Measurements from ENCODE around the gene SERINC2. TPM values are rescaled to one million over a fixed set of nuclear protein-coding genes. Genes with fewer than 3 reads are reported as not detected.

SERINC2 gene
- total and polyA plus RNA-seq, 9 of the 15 experiments (the other 6 are each of a cell fraction or from before 2014, with no cell fraction given) = 0.07 to 1.2 (median 0.70) TPM; not detected in 2

DNA sequence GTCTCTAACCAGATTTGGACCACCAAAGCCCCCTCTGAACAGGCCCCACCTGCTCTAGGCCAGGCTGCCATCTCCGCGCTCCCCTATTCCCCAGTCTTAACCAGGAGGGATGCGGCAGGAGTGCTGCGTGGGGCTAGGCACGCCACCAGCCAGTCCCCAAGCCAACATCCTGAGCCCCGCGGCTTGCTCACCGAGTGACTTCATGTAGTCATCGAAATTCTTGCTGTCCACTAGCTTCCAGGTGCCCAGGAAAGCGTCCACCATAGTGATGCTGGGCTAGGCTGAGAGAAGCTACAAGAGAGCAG is 40.3 kb upstream of the SERINC2 start (continued):
- TF ChIP-seq SMARCA4 (IDR thresholded peaks at IDR 0.05) = no peak
- TF ChIP-seq RBM25 (IDR thresholded peaks at IDR 0.05; ENCODE audit: low read depth, low read length, severe bottlenecking) = no peak
- TF ChIP-seq, protein P1, sequence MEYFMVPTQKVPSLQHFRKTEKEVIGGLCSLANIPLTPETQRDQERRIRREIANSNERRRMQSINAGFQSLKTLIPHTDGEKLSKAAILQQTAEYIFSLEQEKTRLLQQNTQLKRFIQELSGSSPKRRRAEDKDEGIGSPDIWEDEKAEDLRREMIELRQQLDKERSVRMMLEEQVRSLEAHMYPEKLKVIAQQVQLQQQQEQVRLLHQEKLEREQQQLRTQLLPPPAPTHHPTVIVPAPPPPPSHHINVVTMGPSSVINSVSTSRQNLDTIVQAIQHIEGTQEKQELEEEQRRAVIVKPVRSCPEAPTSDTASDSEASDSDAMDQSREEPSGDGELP (CRISPR knock-in tag; IDR thresholded peaks at IDR 0.05; ENCODE audit: borderline replicate concordance) = no peak
- TF ChIP-seq, protein P2, sequence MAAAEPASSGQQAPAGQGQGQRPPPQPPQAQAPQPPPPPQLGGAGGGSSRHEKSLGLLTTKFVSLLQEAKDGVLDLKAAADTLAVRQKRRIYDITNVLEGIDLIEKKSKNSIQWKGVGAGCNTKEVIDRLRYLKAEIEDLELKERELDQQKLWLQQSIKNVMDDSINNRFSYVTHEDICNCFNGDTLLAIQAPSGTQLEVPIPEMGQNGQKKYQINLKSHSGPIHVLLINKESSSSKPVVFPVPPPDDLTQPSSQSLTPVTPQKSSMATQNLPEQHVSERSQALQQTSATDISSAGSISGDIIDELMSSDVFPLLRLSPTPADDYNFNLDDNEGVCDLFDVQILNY (CRISPR knock-in tag; IDR thresholded peaks at IDR 0.05) = no peak
- TF ChIP-seq ETV6 (IDR thresholded peaks at IDR 0.05; ENCODE audit: borderline replicate concordance in 1 of 2, low read depth in 2 of 2, low read length in 1 of 2) = no peak
- TF ChIP-seq ETV6 (CRISPR knock-in tag; IDR thresholded peaks at IDR 0.05; ENCODE audit: borderline replicate concordance) = no peak

DNA sequence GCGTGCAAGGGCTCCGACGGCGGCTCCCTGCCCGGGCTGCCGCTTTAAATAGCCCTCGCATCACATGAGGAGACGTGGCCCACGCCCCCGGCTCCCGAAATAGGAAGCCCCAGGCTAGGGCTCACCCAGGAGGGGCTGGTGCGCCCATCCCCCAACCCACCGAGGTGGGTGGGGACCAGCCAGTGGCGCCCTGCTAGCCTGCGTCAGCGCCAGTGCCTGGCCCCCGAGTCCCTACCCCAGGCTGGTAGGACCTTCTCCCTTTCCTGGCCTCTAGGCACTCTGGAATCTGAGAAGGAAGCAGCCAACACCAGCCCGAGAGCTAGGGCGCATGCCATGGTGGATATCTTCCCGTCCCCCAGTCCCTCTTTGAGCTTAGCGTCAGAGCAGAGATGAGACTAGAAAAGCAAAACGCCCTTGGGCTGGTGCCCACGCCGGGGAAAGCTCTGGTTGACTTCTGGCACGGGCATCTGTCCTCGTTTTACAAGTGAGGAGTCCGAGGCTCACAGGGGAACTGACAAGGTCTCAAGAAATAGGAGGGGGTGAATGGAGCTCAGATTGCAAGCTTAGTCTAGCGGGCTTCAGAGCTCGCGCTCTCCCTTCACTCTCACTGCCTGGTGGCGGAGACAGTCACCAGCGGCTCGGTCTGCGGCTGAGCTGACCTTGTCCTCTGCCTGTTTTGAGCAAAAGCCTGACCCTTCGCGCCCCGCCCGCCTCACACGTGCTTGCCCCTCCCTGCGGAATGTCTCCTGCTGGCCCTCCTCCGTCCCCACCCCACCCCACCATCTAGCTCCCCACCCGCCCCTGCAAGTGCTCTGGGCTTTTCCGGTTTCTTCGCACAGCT is 39.7 kb upstream of the SERINC2 start, which contains the start of gene FABP3:
TSS of gene FABP3 (minus strand) at position 21 of the 841 bp plus-strand sequence. CDS start 62 bp downstream, outside the sequence.
- H3K36me3 ChIP-seq (ENCODE audit: control insufficient read depth, insufficient read depth, low read length) = no peaks in the 10 kb centered on the region
- no peaks in the 10 kb centered on the region for H4K20me1 ChIP-seq (replicated peaks; ENCODE audit: control insufficient read depth, insufficient read depth, low read length)
- no TSS peak for BruUV-seq (replicated peaks)
- H3K4me2 ChIP-seq (ENCODE audit: insufficient read depth, low read length) = peak within 1 kb of the TSS; percentile 52
- peaks cover 13 to 23% of the 10 kb centered on the region in 2 experiments for H3K4me1 ChIP-seq (replicated peaks in 1 of 2; ENCODE audit: control insufficient read depth in 2 of 2, insufficient read depth in 2 of 2, low read length in 2 of 2)
- no peaks in the 10 kb centered on the region for H3K27me3 ChIP-seq (ENCODE audit: control insufficient read depth in 2 of 2, insufficient read depth in 2 of 2, low read length in 2 of 2)
- CTCF ChIA-PET (ENCODE audit: low intra/inter-chr PET ratio) = interaction anchor here (0.5 kb wide), 1 partner anchor 189 kb away, joined by 3 read pairs; no protein-coding TSS in a partner anchor
- intact Hi-C loops (cut with micrococcal nuclease) = no loop called here
- no peak within 1 kb of the TSS for H3K4me3 ChIP-seq
- peak within 1 kb of the TSS; percentile 32 to 85; a peak in 3 of 4 replicates for H3K9ac ChIP-seq (ENCODE audit: insufficient read depth in 1 of 2, low read depth in 2 of 2, low read length in 2 of 2)
- no peaks in the 10 kb centered on the region for H3K79me2 ChIP-seq (ENCODE audit: control insufficient read depth, insufficient read depth, low read length)
- WGBS (ENCODE audit: insufficient coverage, low coverage, missing lambda C conversion rate) = 37% methylated on average over 36 of the region's 44 CpGs
- POLR2A ChIA-PET = interaction anchor here (0.6 to 2.1 kb wide), 10 partner anchors 8 to 758 kb away, joined by 3 to 8 read pairs (median 4); no protein-coding TSS in a partner anchor
- H3K9me3 ChIP-seq (replicated peaks; ENCODE audit: control insufficient read depth, insufficient read depth, low read depth, low read length) = no peaks in the 10 kb centered on the region
- in situ Hi-C loops (cut with MboI) = no loop called here
- FAIRE-seq = peak; percentile 70
- peak within 1 kb of the TSS; percentile 74 for H2AFZ ChIP-seq (ENCODE audit: low read depth, low read length)
- peak; percentile 83 to 86 (median 86) for DNase-seq (ENCODE audit: extremely low read depth in 1 of 4, low spot score in 3 of 4)
- peak; percentile 90 for ATAC-seq
- H3K9me1 ChIP-seq (ENCODE audit: control insufficient read depth, insufficient read depth, low read length) = no peaks in the 10 kb centered on the region
- no peak within 1 kb of the TSS for H3K27ac ChIP-seq (ENCODE audit: extremely low read depth, low read depth, low read length)
- no peak for TF ChIP-seq BRD9 (IDR thresholded peaks at IDR 0.05; ENCODE audit: low read depth, partially characterized antibody)
- no peak for TF ChIP-seq NCOA2 (IDR thresholded peaks at IDR 0.05; ENCODE audit: partially characterized antibody in 2 of 2)
- TF ChIP-seq, protein P3, sequence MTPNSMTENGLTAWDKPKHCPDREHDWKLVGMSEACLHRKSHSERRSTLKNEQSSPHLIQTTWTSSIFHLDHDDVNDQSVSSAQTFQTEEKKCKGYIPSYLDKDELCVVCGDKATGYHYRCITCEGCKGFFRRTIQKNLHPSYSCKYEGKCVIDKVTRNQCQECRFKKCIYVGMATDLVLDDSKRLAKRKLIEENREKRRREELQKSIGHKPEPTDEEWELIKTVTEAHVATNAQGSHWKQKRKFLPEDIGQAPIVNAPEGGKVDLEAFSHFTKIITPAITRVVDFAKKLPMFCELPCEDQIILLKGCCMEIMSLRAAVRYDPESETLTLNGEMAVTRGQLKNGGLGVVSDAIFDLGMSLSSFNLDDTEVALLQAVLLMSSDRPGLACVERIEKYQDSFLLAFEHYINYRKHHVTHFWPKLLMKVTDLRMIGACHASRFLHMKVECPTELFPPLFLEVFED (CRISPR knock-in tag; conservative IDR thresholded peaks at IDR 0.05) = no peak
- TF ChIP-seq, protein P4, sequence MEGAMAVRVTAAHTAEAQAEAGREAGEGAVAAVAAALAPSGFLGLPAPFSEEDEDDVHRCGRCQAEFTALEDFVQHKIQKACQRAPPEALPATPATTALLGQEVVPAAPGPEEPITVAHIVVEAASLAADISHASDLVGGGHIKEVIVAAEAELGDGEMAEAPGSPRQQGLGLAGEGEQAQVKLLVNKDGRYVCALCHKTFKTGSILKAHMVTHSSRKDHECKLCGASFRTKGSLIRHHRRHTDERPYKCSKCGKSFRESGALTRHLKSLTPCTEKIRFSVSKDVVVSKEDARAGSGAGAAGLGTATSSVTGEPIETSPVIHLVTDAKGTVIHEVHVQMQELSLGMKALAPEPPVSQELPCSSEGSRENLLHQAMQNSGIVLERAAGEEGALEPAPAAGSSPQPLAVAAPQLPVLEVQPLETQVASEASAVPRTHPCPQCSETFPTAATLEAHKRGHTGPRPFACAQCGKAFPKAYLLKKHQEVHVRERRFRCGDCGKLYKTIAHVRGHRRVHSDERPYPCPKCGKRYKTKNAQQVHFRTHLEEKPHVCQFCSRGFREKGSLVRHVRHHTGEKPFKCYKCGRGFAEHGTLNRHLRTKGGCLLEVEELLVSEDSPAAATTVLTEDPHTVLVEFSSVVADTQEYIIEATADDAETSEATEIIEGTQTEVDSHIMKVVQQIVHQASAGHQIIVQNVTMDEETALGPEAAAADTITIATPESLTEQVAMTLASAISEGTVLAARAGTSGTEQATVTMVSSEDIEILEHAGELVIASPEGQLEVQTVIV (CRISPR knock-in tag; IDR thresholded peaks at IDR 0.05; ENCODE audit: borderline replicate concordance) = no peak
- TF ChIP-seq ESRRA (IDR thresholded peaks at IDR 0.05; ENCODE audit: borderline replicate concordance, low read depth) = peak; percentile 39; the same call in 1 of the 2 replicates
- no peak for TF ChIP-seq FOXJ3 (CRISPR knock-in tag; IDR thresholded peaks at IDR 0.05)
- no peak for TF ChIP-seq ZNF586 (CRISPR knock-in tag; conservative IDR thresholded peaks at IDR 0.05)
- no peak for TF ChIP-seq SLC30A9 (CRISPR knock-in tag; IDR thresholded peaks at IDR 0.05)

Data from K562 (cell line).